GDM1 (cell line): Measurements from ENCODE around the gene ZNF865.

Experiments
- DNase-seq: peaks from one replicate; lab custom pipeline; 2025; lab: John Stamatoyannopoulos, UW

Gene ZNF865

GRCh38 chr19:55658846-55659459 is 53.5 kb downstream of the ZNF865 start:
- no peak for DNase-seq

- no peak for DNase-seq
Measured at GRCh38 chr19:55659822-55660221, 54.4 kb downstream of the ZNF865 start.

GRCh38 chr19:55660404-55660803 is 55.0 kb downstream of the ZNF865 start:
- DNase-seq, result no peak

GRCh38 chr19:55660991-55661390 is 55.5 kb downstream of the ZNF865 start:
- DNase-seq, result no peak

- DNase-seq, result no peak
Measured at GRCh38 chr19:55661826-55662225, 56.4 kb downstream of the ZNF865 start.

- DNase-seq, result no peak
Measured at GRCh38 chr19:55663846-55664536, 58.5 kb downstream of the ZNF865 start.

GRCh38 chr19:55666343-55667005 is 61.0 kb downstream of the ZNF865 start:
- DNase-seq, result no peak
